Measurements from ENCODE around the gene PRG2.
"Not testable (repeated sequence)": the region's sequence is repeated elsewhere in the genome, so short reads cannot be mapped to it uniquely, and the experiment has no call there.

Gene PRG2

DNA sequence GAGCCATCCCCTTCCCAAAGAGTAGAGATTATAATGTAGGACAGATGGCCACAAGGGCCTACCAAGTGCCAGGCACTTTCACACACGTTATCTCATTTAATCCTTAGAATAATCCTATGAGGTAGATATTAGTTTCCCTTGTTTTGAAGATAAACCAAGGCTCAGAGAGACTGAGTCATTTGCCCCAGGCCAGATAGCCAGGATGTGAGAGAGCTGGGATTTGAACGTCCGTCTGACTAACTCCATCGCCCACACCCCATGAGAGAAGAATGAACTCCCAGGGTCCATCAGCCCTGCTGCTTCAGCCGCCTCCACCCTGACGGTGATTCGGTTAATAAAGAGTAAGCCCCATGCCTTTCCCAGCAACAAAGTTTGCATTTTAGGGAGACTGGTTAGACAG lies 20.2 kb downstream of the PRG2 start:
- no peak for DNase-seq

GRCh38 chr11:57368845-57369232 lies 21.6 kb downstream of the PRG2 start:
- DNase-seq, result no peak

- no peak for DNase-seq
Observed at GRCh38 chr11:57368106-57368844, 22.2 kb downstream of the PRG2 start.

DNA sequence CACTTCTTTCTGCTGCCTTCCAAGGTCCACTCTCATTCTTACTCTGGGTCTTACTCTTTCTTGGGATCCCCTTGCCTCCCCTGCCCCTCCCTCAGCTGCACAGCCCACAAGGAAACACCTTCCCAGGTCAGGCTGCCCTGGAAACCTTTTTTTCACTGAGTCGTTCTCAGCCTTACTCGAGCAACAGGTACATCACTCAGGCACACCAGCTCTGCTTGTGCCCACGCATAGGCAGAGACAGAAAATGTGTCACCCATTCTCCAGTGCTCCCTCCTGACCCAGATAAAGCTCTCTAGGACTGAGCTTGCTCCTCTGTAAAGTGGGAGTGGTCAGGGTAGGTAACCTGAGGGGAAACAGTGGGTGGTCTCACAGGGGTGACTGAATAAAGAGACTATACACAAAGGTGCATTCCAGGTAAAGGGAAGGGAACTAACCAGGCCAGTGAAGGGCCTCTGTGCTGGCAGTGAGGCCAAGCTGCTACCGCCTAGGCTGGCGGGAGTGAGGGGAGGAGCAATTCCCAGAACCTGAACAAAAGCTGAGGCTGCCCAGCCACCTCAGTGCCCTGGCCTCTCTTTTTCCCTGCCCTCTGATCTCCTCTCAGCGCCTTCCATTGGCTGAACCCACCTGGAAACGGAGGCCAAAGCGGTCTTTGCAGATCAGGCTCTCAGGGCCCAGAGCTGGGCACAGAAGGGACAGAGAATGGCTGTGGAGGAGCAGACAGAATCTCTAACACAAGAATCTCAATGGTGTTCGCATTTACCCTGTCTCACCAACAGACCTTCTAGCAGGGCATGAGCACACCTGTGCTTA lies 25.4 kb downstream of the PRG2 start:
- DNase-seq, result no peak

- no peak for DNase-seq
Observed at GRCh38 chr11:57363131-57364080, 27.0 kb downstream of the PRG2 start.

DNA sequence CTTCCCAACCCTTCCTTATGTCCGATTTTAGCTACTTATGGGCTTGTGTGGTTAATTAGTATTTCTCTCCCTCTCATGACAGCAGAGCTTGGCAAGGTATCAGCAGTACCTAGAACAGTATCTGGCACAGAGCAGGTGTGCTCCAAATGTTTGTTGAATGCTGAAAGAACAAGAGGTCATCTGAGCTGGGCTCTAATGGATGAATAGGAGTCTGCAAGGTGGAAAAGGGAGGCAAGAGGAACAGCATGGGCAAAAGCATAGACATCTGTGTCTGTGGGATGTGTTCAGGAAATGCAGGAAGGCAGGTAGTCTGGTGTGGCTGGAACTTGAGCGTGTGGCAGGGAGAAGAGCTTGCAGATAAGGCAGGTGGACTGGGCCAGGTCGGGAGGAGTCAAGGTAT lies 28.5 kb downstream of the PRG2 start:
- DNase-seq, result no peak

- DNase-seq, result not testable (repeated sequence)
Observed at GRCh38 chr11:57361420-57361819, 29.0 kb downstream of the PRG2 start.

GRCh38 chr11:57360991-57361390 lies 29.5 kb downstream of the PRG2 start:
- no peak for DNase-seq

GRCh38 chr11:57359896-57360690 lies 30.4 kb downstream of the PRG2 start:
- no peak for DNase-seq

- DNase-seq, result no peak
Observed at GRCh38 chr11:57359396-57359795, 31.1 kb downstream of the PRG2 start.

GRCh38 chr11:57358991-57359390 lies 31.5 kb downstream of the PRG2 start:
- DNase-seq, result no peak

DNA sequence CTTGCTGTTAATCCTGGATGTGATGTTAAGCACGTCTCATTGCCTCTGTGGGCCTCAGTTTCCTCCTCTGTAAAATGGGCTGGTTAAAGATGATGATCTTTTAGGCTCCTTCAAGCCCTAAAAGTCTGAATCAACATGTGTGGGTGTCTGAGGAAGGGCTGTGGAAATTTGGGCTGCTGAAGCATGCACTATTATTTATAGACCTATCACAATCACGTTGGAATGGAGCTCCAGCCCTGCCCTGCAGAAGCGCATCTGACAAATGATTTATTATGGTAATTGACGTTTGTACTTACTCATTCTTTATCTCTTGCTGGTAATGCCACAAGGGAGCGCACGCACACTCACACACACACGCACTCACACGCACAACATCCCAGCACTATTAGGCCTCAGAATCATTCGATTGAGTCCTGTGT lies 31.9 kb downstream of the PRG2 start:
- no peak for DNase-seq

DNA sequence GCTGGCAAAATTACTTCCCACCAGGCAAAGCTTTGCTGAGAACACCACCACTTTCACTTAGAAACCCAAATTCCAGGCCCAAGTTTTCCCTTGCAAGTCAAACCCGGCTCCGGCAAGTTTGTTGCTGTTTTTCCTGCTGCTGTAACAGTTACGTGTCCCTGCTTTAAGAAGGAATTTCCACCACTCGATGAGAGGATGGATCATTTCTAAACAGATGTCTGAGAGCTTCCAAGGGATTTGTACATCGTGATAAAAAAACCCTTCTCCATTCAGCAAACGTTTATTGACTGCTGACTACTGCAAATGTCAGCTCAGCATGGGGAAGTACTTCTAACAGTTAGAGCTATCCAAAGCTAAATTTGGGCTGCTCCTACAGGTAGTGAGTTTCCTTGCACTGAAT lies 32.6 kb downstream of the PRG2 start:
- no peak for DNase-seq

- no peak for DNase-seq
Observed at GRCh38 chr11:57357310-57357709, 33.1 kb downstream of the PRG2 start.

- DNase-seq, result no peak
Observed at GRCh38 chr11:57356268-57356667, 34.2 kb downstream of the PRG2 start.

GRCh38 chr11:57354699-57355098 lies 35.8 kb downstream of the PRG2 start:
- DNase-seq, result peak in 1 of 56 donors; percentile 2

DNA sequence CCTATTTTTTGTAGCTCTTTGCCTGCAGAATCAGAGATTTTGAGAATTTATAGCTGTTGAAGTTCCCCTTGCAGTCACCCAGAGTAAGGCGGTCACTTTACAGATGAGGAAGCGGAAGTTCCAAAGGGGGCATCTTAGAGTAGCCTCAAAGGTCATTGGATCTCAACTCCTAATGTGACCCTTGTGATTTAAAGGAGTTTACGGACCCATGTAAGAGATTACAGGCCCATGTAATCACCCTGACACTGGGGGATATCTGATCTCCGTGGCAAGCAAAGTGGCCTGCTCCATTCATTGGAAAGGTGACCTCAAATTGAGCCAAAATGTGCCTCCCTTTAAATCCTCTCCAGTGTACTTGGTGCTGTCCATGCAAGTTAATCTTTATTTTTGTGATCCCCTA lies 36.6 kb downstream of the PRG2 start:
- no peak for DNase-seq

GRCh38 chr11:57353446-57353845 lies 37.0 kb downstream of the PRG2 start:
- peak in 1 of 56 donors; percentile 19 for DNase-seq

DNA sequence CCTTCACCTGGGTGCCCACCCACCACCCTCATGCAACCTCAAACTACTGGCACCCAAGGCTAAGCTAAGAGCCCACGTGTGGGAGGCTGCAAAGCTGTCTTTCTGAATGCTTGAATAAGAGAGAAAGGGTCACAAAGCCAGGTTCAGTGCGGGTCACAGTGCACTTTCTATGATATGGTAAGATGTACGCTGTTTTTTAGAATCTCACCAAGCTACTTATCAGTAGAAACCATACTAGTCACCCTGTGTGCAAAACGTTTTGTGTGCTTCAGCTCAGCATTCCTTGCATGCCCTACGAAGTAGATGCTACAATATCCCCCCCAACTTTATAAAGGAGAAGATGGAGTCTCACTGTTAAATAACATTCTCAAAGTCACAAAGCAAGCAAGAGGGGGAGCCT lies 37.4 kb downstream of the PRG2 start:
- no peak for DNase-seq

DNA sequence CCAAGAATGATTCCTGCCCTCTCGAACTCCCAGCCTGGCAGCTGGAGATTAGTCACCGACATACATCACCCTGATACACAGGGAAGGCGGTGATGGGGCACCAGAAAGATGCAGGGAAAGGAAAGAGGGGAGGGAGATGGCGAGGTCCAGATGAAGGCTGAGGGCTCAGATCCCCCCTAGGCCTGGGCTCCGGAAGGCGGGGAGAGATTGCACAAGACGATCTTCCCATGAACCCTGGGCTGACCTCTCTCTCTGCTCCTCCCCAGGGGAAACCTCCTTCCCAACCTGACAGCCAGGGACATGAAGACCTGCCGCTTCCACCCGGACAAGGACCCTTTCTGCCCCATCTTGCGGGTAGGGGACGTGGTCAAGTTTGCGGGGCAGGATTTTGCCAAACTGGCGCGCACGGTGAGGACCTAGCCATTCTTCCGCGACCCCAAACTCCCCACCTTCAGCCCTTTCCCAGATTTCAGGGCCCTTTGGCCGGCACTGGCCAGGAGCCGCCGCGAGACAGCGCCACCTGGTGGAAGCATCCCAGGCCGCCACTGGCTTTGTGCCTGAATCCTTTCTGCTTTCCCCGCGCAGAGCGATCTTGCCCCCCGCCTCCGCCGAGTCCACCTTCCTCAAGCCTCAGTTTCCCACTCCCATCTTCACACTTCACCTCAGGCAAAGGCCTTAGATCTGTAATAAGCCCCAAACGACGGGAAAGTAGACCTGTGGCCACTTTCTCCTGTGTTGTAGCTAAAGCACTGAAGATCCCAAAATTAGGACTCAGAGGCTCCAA lies 40.8 kb downstream of the PRG2 start:
- peak in 41 of 56 donors; percentile 5 to 81 (median 28) for DNase-seq

Data from amygdala (tissue), 56 donors.